ENCODE data around the gene SDHB. TPM values are rescaled to one million over a fixed set of nuclear protein-coding genes. Genes with fewer than 3 reads are reported as not detected.

Gene SDHB
- total RNA-seq, 1 experiment from 2014 or later, result 212 TPM

- ChIA-PET POLR2A (interaction anchor here (0.7 kb wide), 1 partner anchor 56 kb away, joined by 7 read pairs; no protein-coding TSS in a partner anchor), CTCF (interaction anchor here (0.6 kb wide), 1 partner anchor 61 kb away, joined by 3 read pairs; no protein-coding TSS in a partner anchor)
- TF ChIP-seq POLR2AphosphoS5 (IDR thresholded peaks at IDR 0.05; ENCODE audit: low read depth, low read length) (no peak), SIN3A (IDR thresholded peaks at IDR 0.05; ENCODE audit: borderline replicate concordance, insufficient read depth, low read depth, low read length) (no peak), CTCF (IDR thresholded peaks at IDR 0.05) (no peak), REST (IDR thresholded peaks at IDR 0.05; ENCODE audit: insufficient read depth in 1 of 2, low read depth in 2 of 2, low read length in 1 of 2) (no peak), TCF7L2 (IDR thresholded peaks at IDR 0.05; ENCODE audit: low read depth, low read length) (no peak)
- DNase-seq (ENCODE audit: low read depth, low spot score), result no peak
- in situ Hi-C loops (cut with HindIII; ENCODE audit: low pct_unique_long_range_greater_than_20kb, low sequenced_read_pairs) (no loop called here), intact Hi-C loops (cut with micrococcal nuclease; ENCODE audit: unreplicated experiment) (no loop called here)
- no peaks in the 10 kb centered on the region for H3K27me3 ChIP-seq (ENCODE audit: control insufficient read depth, insufficient read depth, low read length)
- H3K4me1 ChIP-seq (ENCODE audit: control insufficient read depth, insufficient read depth, low read length), result peaks cover 18% of the 10 kb centered on the region
- BruUV-seq (replicated peaks), result no TSS peak
- no peak overlapping the region for H3K4me3 ChIP-seq (ENCODE audit: low read depth in 2 of 2, low read length in 2 of 2)
- H3K36me3 ChIP-seq (ENCODE audit: control insufficient read depth, insufficient read depth, low read length), result peaks cover 14% of the 10 kb centered on the region
- no peak for ATAC-seq
- H3K27ac ChIP-seq (ENCODE audit: low read length), result no peak overlapping the region
- H3K9me3 ChIP-seq (ENCODE audit: control insufficient read depth, insufficient read depth, low read depth, low read length), result no peaks in the 10 kb centered on the region
Observed at GRCh38 chr1:17017435-17017834, 36.4 kb downstream of the SDHB start.

DNA sequence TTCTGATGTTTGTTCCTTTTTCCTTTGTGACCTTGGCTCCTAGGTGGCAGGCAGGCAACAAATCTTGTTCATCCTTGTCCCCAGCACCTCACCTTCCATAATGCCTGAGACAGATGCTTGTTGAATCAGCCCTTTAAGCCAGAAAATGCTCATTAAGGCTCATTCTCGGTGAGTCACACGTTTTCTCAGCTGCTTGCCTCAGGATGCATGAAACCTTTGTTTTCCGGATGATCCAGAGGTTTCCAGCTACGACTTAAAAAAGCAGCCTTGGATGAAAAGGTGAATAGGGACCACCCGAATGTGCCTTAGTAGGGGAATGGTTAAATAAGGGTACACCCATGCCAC, 37.5 kb downstream of the SDHB start:
- CTCF ChIA-PET, result no interaction called here
- ATAC-seq (no peak), DNase-seq (ENCODE audit: low read depth, low spot score) (no peak)
- intact Hi-C loops (cut with micrococcal nuclease; ENCODE audit: unreplicated experiment), result no loop called here
- Histone ChIP-seq H3K4me3 (ENCODE audit: low read depth in 2 of 2, low read length in 2 of 2) (no peak overlapping the region), H3K36me3 (ENCODE audit: control insufficient read depth, insufficient read depth, low read length) (peaks cover 8% of the 10 kb centered on the region), H3K27ac (ENCODE audit: low read length) (peak overlapping the region; percentile 18; the same call in 1 of the 2 replicates), H3K9me3 (ENCODE audit: control insufficient read depth, insufficient read depth, low read depth, low read length) (no peaks in the 10 kb centered on the region), H3K27me3 (ENCODE audit: control insufficient read depth, insufficient read depth, low read length) (no peaks in the 10 kb centered on the region), H3K4me1 (ENCODE audit: control insufficient read depth, insufficient read depth, low read length) (peaks cover 20% of the 10 kb centered on the region)
- TF ChIP-seq TCF7L2 (IDR thresholded peaks at IDR 0.05; ENCODE audit: low read depth, low read length) (no peak), REST (IDR thresholded peaks at IDR 0.05; ENCODE audit: insufficient read depth in 1 of 2, low read depth in 2 of 2, low read length in 1 of 2) (no peak), CTCF (IDR thresholded peaks at IDR 0.05) (no peak), SIN3A (IDR thresholded peaks at IDR 0.05; ENCODE audit: borderline replicate concordance, insufficient read depth, low read depth, low read length) (no peak), POLR2AphosphoS5 (IDR thresholded peaks at IDR 0.05; ENCODE audit: low read depth, low read length) (no peak)
- in situ Hi-C loops (cut with HindIII; ENCODE audit: low pct_unique_long_range_greater_than_20kb, low sequenced_read_pairs), result no loop called here
- POLR2A ChIA-PET, result no interaction called here
- no TSS peak for BruUV-seq (replicated peaks)
